ENCODE measurements around the gene MMRN1.

Gene MMRN1

DNA sequence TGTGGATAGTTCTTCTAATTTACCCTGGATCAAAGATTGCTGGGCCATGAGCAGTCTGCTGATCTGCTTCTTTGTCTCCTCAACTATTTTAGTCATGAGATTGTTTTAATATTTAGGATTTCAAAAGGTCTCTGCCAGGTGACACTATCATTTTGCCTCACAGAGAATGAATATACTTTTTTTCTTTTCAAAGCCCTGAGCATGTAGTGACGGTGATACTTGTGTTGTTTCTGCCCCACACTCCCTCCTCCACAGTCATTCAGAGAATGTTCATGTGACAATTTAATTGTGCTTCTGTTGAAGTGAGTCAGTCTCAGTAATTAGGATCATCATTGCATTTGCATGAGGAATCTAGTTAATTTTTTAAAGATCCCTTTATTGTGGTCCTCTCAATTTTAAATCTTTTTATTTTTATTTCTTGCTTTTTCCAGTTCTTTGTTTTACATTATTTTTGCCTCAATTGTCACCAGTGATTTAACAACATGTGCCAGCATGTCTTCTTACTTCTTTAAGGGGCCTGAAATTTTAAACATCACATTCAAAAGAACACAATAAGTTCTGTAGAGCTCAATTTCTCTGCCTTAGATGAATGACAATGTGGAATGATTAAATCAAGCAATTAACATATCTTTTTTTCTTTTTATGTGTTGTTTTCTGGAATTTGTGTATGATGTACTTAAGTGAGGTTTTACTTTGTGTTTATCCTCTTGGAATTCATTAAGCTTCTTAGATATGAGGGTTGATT, 12.3 kb downstream of the MMRN1 start:
- no peak for ATAC-seq (ENCODE audit: low read depth)
- H3K36me3 ChIP-seq (ENCODE audit: low read depth), result no peaks in the 10 kb centered on the region
- H3K4me1 ChIP-seq (ENCODE audit: insufficient read depth, poor library complexity, severe bottlenecking), result no peaks in the 10 kb centered on the region
- H3K27me3 ChIP-seq (ENCODE audit: insufficient read depth, poor library complexity, severe bottlenecking), result no peaks in the 10 kb centered on the region
- TF ChIP-seq CTCF (IDR thresholded peaks at IDR 0.05; ENCODE audit: poor library complexity, severe bottlenecking), result no peak
- H3K4me3 ChIP-seq (ENCODE audit: severe bottlenecking), result no peak overlapping the region
- no peaks in the 10 kb centered on the region for H3K9me3 ChIP-seq (ENCODE audit: severe bottlenecking)
- no peak overlapping the region for H3K27ac ChIP-seq (ENCODE audit: poor library complexity, severe bottlenecking)
- no peak for DNase-seq (ENCODE audit: low spot score)

GRCh38 chr4:89909889-89910288, 15.2 kb downstream of the MMRN1 start:
- Histone ChIP-seq H3K9me3 (ENCODE audit: severe bottlenecking) (no peaks in the 10 kb centered on the region), H3K27me3 (ENCODE audit: insufficient read depth, poor library complexity, severe bottlenecking) (no peaks in the 10 kb centered on the region), H3K4me1 (ENCODE audit: insufficient read depth, poor library complexity, severe bottlenecking) (no peaks in the 10 kb centered on the region), H3K27ac (ENCODE audit: poor library complexity, severe bottlenecking) (no peak overlapping the region), H3K4me3 (ENCODE audit: severe bottlenecking) (no peak overlapping the region), H3K36me3 (ENCODE audit: low read depth) (no peaks in the 10 kb centered on the region)
- DNase-seq (ENCODE audit: low spot score) (no peak), ATAC-seq (ENCODE audit: low read depth) (no peak)
- no peak for TF ChIP-seq CTCF (IDR thresholded peaks at IDR 0.05; ENCODE audit: poor library complexity, severe bottlenecking)

DNA sequence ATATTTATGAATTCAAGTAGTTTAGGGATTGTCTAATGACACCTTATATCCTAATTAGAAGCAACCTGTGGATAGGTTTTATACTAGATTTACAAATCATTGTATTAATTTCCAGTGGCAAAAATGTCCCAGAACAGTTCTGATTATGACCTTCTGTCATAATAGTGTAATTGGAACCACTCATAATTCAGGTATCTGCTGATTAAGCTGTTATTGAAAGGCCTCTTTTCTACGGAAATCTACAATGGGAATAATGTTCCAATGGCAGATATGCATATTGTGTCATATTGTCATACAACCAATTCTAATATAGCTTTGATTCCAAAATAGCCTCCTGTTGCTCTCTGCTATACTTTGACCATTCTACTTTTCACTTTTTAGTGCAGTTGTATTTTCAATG, 19.0 kb downstream of the MMRN1 start:
- H3K4me3 ChIP-seq (ENCODE audit: severe bottlenecking), result no peak overlapping the region
- no peak for DNase-seq (ENCODE audit: low spot score)
- no peak overlapping the region for H3K27ac ChIP-seq (ENCODE audit: poor library complexity, severe bottlenecking)
- no peaks in the 10 kb centered on the region for H3K27me3 ChIP-seq (ENCODE audit: insufficient read depth, poor library complexity, severe bottlenecking)
- no peaks in the 10 kb centered on the region for H3K36me3 ChIP-seq (ENCODE audit: low read depth)
- no peaks in the 10 kb centered on the region for H3K9me3 ChIP-seq (ENCODE audit: severe bottlenecking)
- TF ChIP-seq CTCF (IDR thresholded peaks at IDR 0.05; ENCODE audit: poor library complexity, severe bottlenecking), result no peak
- no peaks in the 10 kb centered on the region for H3K4me1 ChIP-seq (ENCODE audit: insufficient read depth, poor library complexity, severe bottlenecking)
- ATAC-seq (ENCODE audit: low read depth), result no peak

- Histone ChIP-seq H3K4me3 (ENCODE audit: severe bottlenecking) (no peak overlapping the region), H3K4me1 (ENCODE audit: insufficient read depth, poor library complexity, severe bottlenecking) (no peaks in the 10 kb centered on the region), H3K9me3 (ENCODE audit: severe bottlenecking) (no peaks in the 10 kb centered on the region), H3K36me3 (ENCODE audit: low read depth) (no peaks in the 10 kb centered on the region), H3K27me3 (ENCODE audit: insufficient read depth, poor library complexity, severe bottlenecking) (no peaks in the 10 kb centered on the region), H3K27ac (ENCODE audit: poor library complexity, severe bottlenecking) (no peak overlapping the region)
- ATAC-seq (ENCODE audit: low read depth) (no peak), DNase-seq (ENCODE audit: low spot score) (no peak)
- peak; percentile 31 for TF ChIP-seq CTCF (IDR thresholded peaks at IDR 0.05; ENCODE audit: poor library complexity, severe bottlenecking)
Measured at GRCh38 chr4:89914609-89915550, 20.2 kb downstream of the MMRN1 start.

Data from RWPE2 (cell line).